Effector memory CD4-positive, alpha-beta T cell (primary cell): ENCODE data around the gene RRP9.

Source experiments
- DNase-seq, 3 donors: peaks; one replicate each; pipeline ENCODE4 v3.0.0-alpha.2; 2020
- H3K27ac ChIP-seq: 2 replicates; pipeline ENCODE4 v1.7.0; 2013; ENCODE audit warnings: mild to moderate bottlenecking, low read length, moderate library complexity; ENCODE audit not compliant: insufficient read depth, poor library complexity, severe bottlenecking
- H3K27me3 ChIP-seq: replicated peaks from 2 replicates; pipeline ENCODE4 v1.7.0; 2013; ENCODE audit warnings: mild to moderate bottlenecking, low read length; ENCODE audit not compliant: insufficient read depth, control insufficient read depth, poor library complexity, severe bottlenecking
- H3K36me3 ChIP-seq: 2 replicates; pipeline ENCODE4 v1.7.0; 2013; ENCODE audit warnings: mild to moderate bottlenecking, low read length, moderate library complexity; ENCODE audit not compliant: control insufficient read depth, insufficient read depth
- H3K4me1 ChIP-seq: 2 replicates; pipeline ENCODE4 v1.7.0; 2013; ENCODE audit warnings: low read length, mild to moderate bottlenecking; ENCODE audit not compliant: control insufficient read depth, insufficient read depth, poor library complexity, severe bottlenecking
- H3K4me3 ChIP-seq: 2 replicates; pipeline ENCODE4 v1.7.0; 2013; ENCODE audit warnings: low read length, low read depth, mild to moderate bottlenecking; ENCODE audit not compliant: insufficient read depth, poor library complexity, severe bottlenecking
- H3K9me3 ChIP-seq: 2 replicates; pipeline ENCODE4 v1.7.0; 2013; ENCODE audit warnings: mild to moderate bottlenecking, low read length, moderate library complexity; ENCODE audit not compliant: control insufficient read depth

The RRP9 gene

DNA sequence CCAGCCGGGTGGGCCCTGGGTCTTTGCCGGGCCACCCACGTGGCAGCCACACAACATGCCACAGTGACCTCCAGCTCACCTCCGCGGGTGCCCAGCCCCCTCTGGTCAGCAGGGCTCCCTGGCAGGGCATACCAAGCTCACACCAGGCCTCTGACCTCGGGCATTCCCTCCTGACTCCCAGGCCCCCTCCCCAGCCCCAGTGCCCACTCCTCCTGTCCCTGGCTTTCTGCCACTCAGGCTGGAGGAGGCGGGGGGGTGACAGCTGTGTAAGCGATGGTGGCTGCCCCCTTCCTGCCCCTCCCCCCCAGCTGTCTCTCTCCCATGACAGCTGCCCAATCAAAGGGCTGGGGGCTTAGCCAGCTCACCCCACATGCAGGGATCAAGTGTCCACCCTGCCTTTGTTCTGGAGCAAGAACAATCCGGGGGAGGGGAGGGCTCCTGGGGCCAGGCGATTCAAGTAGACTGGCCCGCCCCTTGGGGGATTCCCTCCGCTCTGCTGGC lies 22.3 kb upstream of the RRP9 start:
- Histone ChIP-seq H3K9me3 (no peaks in the 10 kb centered on the region), H3K36me3 (peaks cover 6% of the 10 kb centered on the region), H3K27me3 (no peaks in the 10 kb centered on the region), H3K4me1 (peaks cover 16% of the 10 kb centered on the region), H3K27ac (no peak overlapping the region), H3K4me3 (no peak overlapping the region)
- DNase-seq: no peak

DNA sequence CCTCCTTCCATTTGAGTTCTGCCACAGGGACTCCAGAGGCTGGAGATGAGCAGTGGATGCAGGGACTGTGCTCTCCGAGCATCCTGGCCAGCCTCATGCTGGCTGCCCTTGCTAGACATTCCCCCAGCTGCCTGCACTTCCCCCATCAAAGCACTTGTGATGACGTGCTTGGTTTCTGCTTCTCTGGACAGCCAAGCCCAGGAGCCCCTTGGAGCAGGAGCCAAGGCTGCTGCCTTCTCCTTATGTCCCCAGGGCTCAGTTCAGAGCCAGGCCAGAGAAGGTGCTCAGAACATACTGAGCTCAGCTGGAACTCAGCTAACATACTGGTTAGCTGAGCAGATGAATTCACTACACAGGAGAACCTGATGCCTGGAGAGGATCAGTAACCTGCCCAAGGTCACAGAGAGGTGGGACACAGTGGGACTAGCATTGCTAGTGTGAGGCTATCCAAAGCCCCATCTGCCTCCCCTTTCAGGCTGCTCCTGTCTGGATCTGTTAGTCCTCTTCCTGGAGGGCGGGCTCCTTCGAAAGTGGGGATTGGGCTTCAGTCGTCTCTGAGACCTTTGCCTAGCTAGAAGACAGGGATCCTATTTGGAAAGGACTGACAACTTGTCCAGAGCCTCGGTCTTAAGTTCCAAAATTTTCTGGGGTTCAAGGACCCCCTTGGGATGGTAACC lies 21.3 kb upstream of the RRP9 start:
- Histone ChIP-seq H3K36me3 (peaks cover 6% of the 10 kb centered on the region), H3K27ac (no peak overlapping the region), H3K9me3 (no peaks in the 10 kb centered on the region), H3K4me3 (no peak overlapping the region), H3K27me3 (no peaks in the 10 kb centered on the region), H3K4me1 (peaks cover 15% of the 10 kb centered on the region)
- no peak for DNase-seq

GRCh38 chr3:51961602-51962569 lies 20.2 kb upstream of the RRP9 start:
- Histone ChIP-seq H3K27ac (no peak overlapping the region), H3K4me1 (peaks cover 11% of the 10 kb centered on the region), H3K9me3 (no peaks in the 10 kb centered on the region), H3K4me3 (no peak overlapping the region), H3K36me3 (peaks cover 6% of the 10 kb centered on the region), H3K27me3 (peaks cover under 1% of the 10 kb centered on the region)
- DNase-seq: no peak

GRCh38 chr3:51961011-51961410 lies 19.3 kb upstream of the RRP9 start:
- Histone ChIP-seq H3K27ac (no peak overlapping the region), H3K27me3 (peaks cover 10% of the 10 kb centered on the region), H3K36me3 (peaks cover 6% of the 10 kb centered on the region), H3K4me1 (peaks cover 11% of the 10 kb centered on the region), H3K4me3 (no peak overlapping the region), H3K9me3 (no peaks in the 10 kb centered on the region)
- DNase-seq: no peak

- Histone ChIP-seq H3K9me3 (no peaks in the 10 kb centered on the region), H3K27me3 (peaks cover 11% of the 10 kb centered on the region), H3K4me3 (no peak overlapping the region), H3K36me3 (peaks cover 6% of the 10 kb centered on the region), H3K4me1 (peaks cover 10% of the 10 kb centered on the region), H3K27ac (no peak overlapping the region)
- no peak for DNase-seq
Measured at GRCh38 chr3:51960386-51960785, 18.7 kb upstream of the RRP9 start.

DNA sequence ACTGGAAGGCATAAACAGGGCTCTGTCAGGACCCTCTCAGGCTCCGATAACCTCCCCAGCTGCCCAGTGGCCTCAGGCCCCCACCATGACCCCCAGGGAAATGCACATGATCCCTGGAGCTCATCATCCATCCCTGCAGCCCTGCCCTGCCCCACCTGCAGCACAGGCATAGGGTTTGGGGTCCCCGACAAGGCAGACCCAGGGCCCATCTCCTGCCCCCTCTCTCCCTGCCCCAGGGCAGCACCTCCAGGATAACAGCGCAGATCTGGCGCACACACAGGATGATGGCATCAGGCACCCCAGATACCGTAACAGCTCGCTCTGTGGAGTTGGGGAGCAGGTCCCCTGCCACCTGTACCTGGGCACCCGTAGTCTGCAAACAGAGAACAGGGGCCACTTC lies 17.9 kb upstream of the RRP9 start:
- Histone ChIP-seq H3K36me3 (peaks cover 6% of the 10 kb centered on the region), H3K4me3 (no peak overlapping the region), H3K27ac (no peak overlapping the region), H3K27me3 (peaks cover 11% of the 10 kb centered on the region), H3K9me3 (no peaks in the 10 kb centered on the region), H3K4me1 (peaks cover 10% of the 10 kb centered on the region)
- DNase-seq: no peak

DNA sequence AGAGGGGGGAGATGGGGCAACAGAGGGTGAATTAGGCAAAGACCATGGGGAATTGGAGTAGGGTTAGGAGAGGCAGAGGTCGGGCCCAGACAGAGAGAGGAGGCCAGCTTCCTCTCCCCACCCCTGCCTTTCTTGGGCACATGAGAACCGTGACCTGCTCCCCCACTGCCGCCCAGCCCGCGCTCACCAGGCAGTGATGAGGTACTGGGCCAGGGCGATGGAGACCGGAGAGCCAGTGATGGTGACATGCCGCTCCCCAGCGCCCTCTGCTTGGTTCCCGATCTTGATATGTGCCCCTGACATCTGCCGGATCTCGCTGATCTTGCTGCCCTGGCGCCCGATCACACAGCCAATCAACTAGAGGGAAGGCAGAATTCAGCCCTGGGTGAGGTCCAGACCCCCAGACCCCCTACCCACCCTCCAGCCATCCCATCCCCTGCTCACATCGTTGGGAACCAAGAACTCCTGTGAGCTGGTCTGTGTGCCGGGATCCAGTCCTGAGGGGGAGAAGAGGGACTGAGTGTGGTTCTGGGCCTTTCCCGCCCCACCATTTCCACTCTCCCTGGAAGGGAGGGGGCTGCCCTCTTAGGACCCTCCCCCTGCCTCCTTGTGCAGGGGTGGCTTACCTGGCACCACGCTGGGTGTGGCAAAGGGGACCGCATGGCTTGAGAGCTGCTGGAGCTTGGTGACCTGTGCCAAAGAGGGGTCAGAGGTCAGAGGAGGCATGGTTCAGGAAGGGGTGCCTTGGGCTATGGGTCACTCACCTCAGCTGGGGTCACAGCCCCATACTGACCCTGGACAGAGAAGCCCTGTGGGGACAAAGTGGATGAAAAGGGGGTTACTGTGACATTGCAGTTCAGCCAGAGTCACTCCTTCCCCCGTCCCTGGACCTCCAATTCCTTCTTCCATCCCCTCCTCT lies 17.2 kb upstream of the RRP9 start:
- Histone ChIP-seq H3K4me3 (no peak overlapping the region), H3K36me3 (peaks cover 6% of the 10 kb centered on the region), H3K4me1 (peaks cover 10% of the 10 kb centered on the region), H3K27ac (no peak overlapping the region), H3K27me3 (peaks cover 11% of the 10 kb centered on the region), H3K9me3 (no peaks in the 10 kb centered on the region)
- no peak for DNase-seq

GRCh38 chr3:51957520-51958205 lies 16.0 kb upstream of the RRP9 start:
- H3K27ac ChIP-seq: no peak overlapping the region
- no peaks in the 10 kb centered on the region for H3K9me3 ChIP-seq
- H3K4me3 ChIP-seq: no peak overlapping the region
- H3K36me3 ChIP-seq: peaks cover 6% of the 10 kb centered on the region
- peaks cover 10% of the 10 kb centered on the region for H3K4me1 ChIP-seq
- DNase-seq: no peak
- H3K27me3 ChIP-seq: peaks cover 11% of the 10 kb centered on the region
